ENCODE results near the gene TRIM63. TPM values are rescaled to one million over a fixed set of nuclear protein-coding genes. Genes with fewer than 3 reads are reported as not detected.

Gene TRIM63
- total RNA-seq, 1 donor from 2014 or later, result 1.7 TPM

DNA sequence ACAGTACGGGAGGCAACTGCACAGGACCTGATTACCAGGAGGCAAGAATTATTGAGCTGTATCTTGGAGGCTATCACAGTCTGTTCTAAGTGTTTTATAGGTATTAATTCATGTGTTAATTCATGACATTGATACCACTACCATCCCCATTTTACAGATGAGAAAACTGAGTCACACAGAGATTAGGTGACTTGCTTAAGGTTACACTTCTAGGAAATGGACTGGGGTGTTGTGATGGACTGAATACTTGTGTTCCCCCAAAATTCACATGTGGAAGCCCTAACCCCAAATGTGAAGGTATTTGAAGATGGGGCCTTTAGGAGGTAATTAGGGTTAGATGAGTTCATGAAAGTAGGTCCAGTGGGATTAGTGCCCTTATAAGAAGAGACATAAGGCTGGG lies 10.1 kb upstream of the TRIM63 start:
- DNase-seq (ENCODE audit: extremely low spot score, unreplicated experiment), result no peak
- Mint-ChIP-seq H3K27me3 (no peaks in the 10 kb centered on the region), H3K27ac (peak overlapping the region; percentile 93), H3K4me3 (no peak overlapping the region), H3K36me3 (no peaks in the 10 kb centered on the region), H3K4me1 (ENCODE audit: unreplicated experiment) (peaks cover 35% of the 10 kb centered on the region), H3K9me3 (no peaks in the 10 kb centered on the region)
- TF ChIP-seq, protein P1, sequence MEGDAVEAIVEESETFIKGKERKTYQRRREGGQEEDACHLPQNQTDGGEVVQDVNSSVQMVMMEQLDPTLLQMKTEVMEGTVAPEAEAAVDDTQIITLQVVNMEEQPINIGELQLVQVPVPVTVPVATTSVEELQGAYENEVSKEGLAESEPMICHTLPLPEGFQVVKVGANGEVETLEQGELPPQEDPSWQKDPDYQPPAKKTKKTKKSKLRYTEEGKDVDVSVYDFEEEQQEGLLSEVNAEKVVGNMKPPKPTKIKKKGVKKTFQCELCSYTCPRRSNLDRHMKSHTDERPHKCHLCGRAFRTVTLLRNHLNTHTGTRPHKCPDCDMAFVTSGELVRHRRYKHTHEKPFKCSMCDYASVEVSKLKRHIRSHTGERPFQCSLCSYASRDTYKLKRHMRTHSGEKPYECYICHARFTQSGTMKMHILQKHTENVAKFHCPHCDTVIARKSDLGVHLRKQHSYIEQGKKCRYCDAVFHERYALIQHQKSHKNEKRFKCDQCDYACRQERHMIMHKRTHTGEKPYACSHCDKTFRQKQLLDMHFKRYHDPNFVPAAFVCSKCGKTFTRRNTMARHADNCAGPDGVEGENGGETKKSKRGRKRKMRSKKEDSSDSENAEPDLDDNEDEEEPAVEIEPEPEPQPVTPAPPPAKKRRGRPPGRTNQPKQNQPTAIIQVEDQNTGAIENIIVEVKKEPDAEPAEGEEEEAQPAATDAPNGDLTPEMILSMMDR (conservative IDR thresholded peaks at IDR 0.05), result no peak

DNA sequence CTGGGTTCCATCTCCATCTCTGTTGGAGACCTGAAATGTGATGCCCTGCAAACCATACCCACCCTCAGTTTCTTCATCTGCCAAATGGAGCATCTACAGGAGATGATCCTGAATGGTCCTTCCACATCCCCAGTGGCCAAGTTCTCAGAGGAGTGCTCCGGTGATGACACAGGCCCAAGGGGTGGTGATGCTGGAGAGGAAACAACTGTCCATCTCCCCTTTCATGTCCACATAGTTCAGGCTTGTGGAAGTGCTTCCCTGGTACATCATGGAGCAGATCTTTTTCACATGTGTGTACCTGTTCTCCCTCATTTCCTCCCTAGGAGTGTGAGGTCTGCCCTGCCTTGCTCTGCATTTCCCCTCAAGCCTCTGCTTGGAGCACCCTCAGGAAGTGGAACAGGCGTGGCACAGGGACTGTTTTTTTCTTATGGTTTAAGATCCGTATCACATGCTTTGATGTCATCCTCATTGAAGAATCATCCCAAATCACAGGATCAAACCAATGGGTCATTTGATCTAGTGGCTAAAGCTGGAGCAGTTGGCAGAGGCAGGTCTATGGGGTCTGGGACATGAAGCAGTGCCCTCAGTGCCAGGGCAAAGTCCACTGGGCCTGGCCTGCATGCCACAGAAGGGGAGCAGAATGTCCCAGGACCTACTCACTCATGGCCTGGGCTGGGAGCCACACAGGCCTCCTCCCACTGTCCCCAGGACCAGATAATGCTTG lies 8.2 kb upstream of the TRIM63 start:
- Mint-ChIP-seq H3K36me3 (no peaks in the 10 kb centered on the region), H3K27me3 (no peaks in the 10 kb centered on the region), H3K27ac (peak overlapping the region; percentile 15), H3K9me3 (no peaks in the 10 kb centered on the region), H3K4me1 (ENCODE audit: unreplicated experiment) (peaks cover 40% of the 10 kb centered on the region), H3K4me3 (no peak overlapping the region)
- DNase-seq (ENCODE audit: extremely low spot score, unreplicated experiment), result no peak
- TF ChIP-seq, protein P1 (conservative IDR thresholded peaks at IDR 0.05), result no peak

DNA sequence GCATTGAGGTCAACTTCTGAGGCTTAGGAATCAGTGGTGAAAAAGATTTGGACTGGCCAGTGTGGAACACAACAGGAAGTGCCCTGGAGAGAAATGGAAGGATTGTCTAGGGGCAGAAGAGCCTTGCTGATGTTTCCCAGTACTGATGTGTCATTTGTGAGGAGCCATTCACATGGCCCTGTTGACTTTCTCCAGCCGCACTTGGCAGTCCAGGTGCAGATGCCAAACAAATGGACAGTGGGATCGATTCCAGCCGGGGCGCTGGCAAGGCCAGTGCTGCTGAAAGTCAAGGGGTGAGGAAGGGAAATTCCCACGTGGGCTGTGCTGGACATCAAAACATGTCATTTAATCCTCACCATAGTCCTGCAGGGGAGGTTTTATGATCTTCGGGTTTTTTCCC lies 4.9 kb upstream of the TRIM63 start:
- Mint-ChIP-seq H3K36me3 (no peaks in the 10 kb centered on the region), H3K27ac (no peak overlapping the region), H3K27me3 (peaks cover 3% of the 10 kb centered on the region), H3K4me3 (no peak overlapping the region), H3K9me3 (no peaks in the 10 kb centered on the region), H3K4me1 (ENCODE audit: unreplicated experiment) (peaks cover 30% of the 10 kb centered on the region)
- TF ChIP-seq, protein P1 (conservative IDR thresholded peaks at IDR 0.05), result no peak
- DNase-seq (ENCODE audit: extremely low spot score, unreplicated experiment), result no peak

DNA sequence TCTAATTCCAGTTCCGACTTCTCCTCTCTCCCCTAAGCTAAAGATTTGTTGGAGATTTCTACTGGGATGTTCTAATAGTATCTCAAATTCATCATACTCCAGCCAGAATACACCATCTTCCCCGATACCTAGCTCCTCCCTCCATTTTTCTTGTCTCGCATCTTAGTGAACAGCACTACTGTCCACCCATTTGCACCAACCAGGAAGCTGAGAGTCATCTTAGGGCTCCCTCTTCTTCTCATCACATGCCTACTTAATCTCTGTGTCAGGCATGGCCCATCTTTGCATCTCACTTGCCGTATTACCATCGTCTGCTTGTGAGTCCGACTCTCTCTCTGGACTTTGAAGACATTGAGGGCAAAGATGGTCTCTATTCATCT lies 3.5 kb upstream of the TRIM63 start:
- no peak overlapping the region for H3K4me3 Mint-ChIP-seq
- peaks cover 3% of the 10 kb centered on the region for H3K27me3 Mint-ChIP-seq
- H3K4me1 Mint-ChIP-seq (ENCODE audit: unreplicated experiment), result peaks cover 31% of the 10 kb centered on the region
- TF ChIP-seq, protein P1 (conservative IDR thresholded peaks at IDR 0.05), result no peak
- no peak overlapping the region for H3K27ac Mint-ChIP-seq
- no peak for DNase-seq (ENCODE audit: extremely low spot score, unreplicated experiment)
- H3K36me3 Mint-ChIP-seq, result no peaks in the 10 kb centered on the region
- no peaks in the 10 kb centered on the region for H3K9me3 Mint-ChIP-seq

DNA sequence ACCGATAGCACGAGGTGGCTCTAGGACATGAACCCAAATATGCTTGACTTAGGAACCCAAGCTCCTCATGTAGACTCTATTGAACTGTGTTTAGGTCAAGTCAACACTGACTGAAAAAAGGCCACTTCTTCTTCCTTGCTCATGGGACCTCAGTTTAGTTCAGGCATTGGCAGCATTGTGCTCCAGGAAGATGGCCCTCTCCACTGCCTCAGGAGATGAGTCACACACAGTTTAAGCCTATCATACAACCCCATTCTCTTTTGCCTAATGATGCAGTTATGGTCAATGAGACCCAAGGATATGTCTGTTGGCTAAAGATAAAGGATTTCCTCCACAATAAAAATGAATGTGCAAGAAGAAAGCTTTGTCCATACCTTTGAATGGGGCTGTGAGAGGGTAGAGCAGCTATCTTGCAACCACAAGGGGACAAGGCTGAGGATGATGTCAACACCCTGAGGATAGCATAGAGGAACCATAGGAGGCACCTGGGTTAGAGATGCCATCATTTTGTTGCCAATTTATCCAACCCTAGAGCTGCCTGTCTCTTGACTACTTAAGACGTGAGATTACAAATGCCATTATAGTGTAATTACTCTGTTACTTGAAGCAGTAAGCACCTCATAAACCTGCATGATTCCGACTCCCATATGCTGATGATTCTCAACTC lies 3.0 kb upstream of the TRIM63 start:
- Mint-ChIP-seq H3K27me3 (peaks cover 3% of the 10 kb centered on the region), H3K36me3 (no peaks in the 10 kb centered on the region)

More for the DNA sequence above, 3.0 kb upstream of the TRIM63 start:
- Mint-ChIP-seq H3K27ac (no peak overlapping the region), H3K4me3 (no peak overlapping the region), H3K9me3 (no peaks in the 10 kb centered on the region), H3K4me1 (ENCODE audit: unreplicated experiment) (peaks cover 33% of the 10 kb centered on the region)
- DNase-seq (ENCODE audit: extremely low spot score, unreplicated experiment), result no peak
- TF ChIP-seq, protein P1 (conservative IDR thresholded peaks at IDR 0.05), result no peak
